Ishikawa (cell line): ENCODE data around the gene LYSMD2.

Experiments used
- CEBPB ChIP-seq: IDR thresholded peaks from 2 replicates; pipeline ENCODE4 v1.6.1; 2012
- CREB1 ChIP-seq: IDR thresholded peaks from 2 replicates; pipeline ENCODE4 v1.6.1; 2012; ENCODE audit warnings: low read depth
- EGR1 ChIP-seq: IDR thresholded peaks from 2 replicates; pipeline ENCODE4 v1.6.1; 2012
- EP300 ChIP-seq: IDR thresholded peaks from 2 replicates; pipeline ENCODE4 v1.6.1; 2012; ENCODE audit warnings: borderline replicate concordance
- FOXM1 ChIP-seq: IDR thresholded peaks from 2 replicates; pipeline ENCODE4 v1.6.1; 2012; ENCODE audit warnings: low read depth, borderline replicate concordance
- MAX ChIP-seq: IDR thresholded peaks from 2 replicates; pipeline ENCODE4 v1.6.1; 2012
- NFIC ChIP-seq: IDR thresholded peaks from 2 replicates; pipeline ENCODE4 v1.6.1; 2012
- RAD21 ChIP-seq: IDR thresholded peaks from 2 replicates; pipeline ENCODE4 v1.6.1; 2012; ENCODE audit warnings: low read depth
- REST ChIP-seq: IDR thresholded peaks from 2 replicates; pipeline ENCODE4 v1.6.1; 2012; ENCODE audit warnings: low read depth, mild to moderate bottlenecking
- TAF1 ChIP-seq: IDR thresholded peaks from 2 replicates; pipeline ENCODE4 v1.6.1; 2012; ENCODE audit warnings: low read depth, mild to moderate bottlenecking
- TCF12 ChIP-seq: IDR thresholded peaks from 2 replicates; pipeline ENCODE4 v1.6.1; 2012; ENCODE audit warnings: low read depth
- TEAD4 ChIP-seq: IDR thresholded peaks from 2 replicates; pipeline ENCODE4 v1.6.1; 2012
- USF1 ChIP-seq: IDR thresholded peaks from 2 replicates; pipeline ENCODE4 v1.6.1; 2012
- YY1 ChIP-seq: IDR thresholded peaks from 2 replicates; pipeline ENCODE4 v1.6.1; 2012; ENCODE audit warnings: low read depth
- ZBTB7A ChIP-seq: IDR thresholded peaks from 2 replicates; pipeline ENCODE4 v1.6.1; 2012; ENCODE audit warnings: low read depth

Gene LYSMD2

GRCh38 chr15:51726302-51727073 lies 11.0 kb downstream of the LYSMD2 start:
- no peak for TF ChIP-seq EGR1
- TF ChIP-seq CEBPB, result no peak
- no peak for TF ChIP-seq TCF12
- TF ChIP-seq USF1, result no peak
- TF ChIP-seq TAF1, result no peak
- TF ChIP-seq CREB1, result no peak
- 0 out of 2 replicates have a peak, but pooled peaks have one; percentile 23 for TF ChIP-seq MAX
- no peak for TF ChIP-seq FOXM1
- TF ChIP-seq EP300, result peak; percentile 36; the same call in 1 of the 2 replicates
- TF ChIP-seq REST, result no peak
- TF ChIP-seq NFIC, result 0 out of 2 replicates have a peak, but pooled peaks have one; percentile 10
- TF ChIP-seq ZBTB7A, result no peak
- no peak for TF ChIP-seq RAD21
- no peak for TF ChIP-seq YY1
- no peak for TF ChIP-seq TEAD4

GRCh38 chr15:51724673-51725072 lies 12.8 kb downstream of the LYSMD2 start:
- TF ChIP-seq TAF1, result no peak

GRCh38 chr15:51724199-51724598 lies 13.3 kb downstream of the LYSMD2 start:
- no peak for TF ChIP-seq TEAD4

GRCh38 chr15:51721199-51721960 lies 16.1 kb downstream of the LYSMD2 start:
- TF ChIP-seq TCF12, result no peak
- no peak for TF ChIP-seq CEBPB
- no peak for TF ChIP-seq TAF1
- TF ChIP-seq TEAD4, result no peak
- no peak for TF ChIP-seq NFIC
- no peak for TF ChIP-seq REST
- TF ChIP-seq ZBTB7A, result no peak
- TF ChIP-seq USF1, result no peak
- no peak for TF ChIP-seq MAX
- no peak for TF ChIP-seq FOXM1
- TF ChIP-seq EGR1, result no peak
- no peak for TF ChIP-seq CREB1
- no peak for TF ChIP-seq EP300
- no peak for TF ChIP-seq YY1
- TF ChIP-seq RAD21, result no peak

- no peak for TF ChIP-seq REST
- TF ChIP-seq EGR1, result no peak
- no peak for TF ChIP-seq NFIC
Observed at GRCh38 chr15:51720201-51720995, 17.1 kb downstream of the LYSMD2 start.
